WTC11 (cell line): ENCODE measurements around the gene FNIP2. TPM values are rescaled to one million over a fixed set of nuclear protein-coding genes. Genes with fewer than 3 reads are reported as not detected.

Experiments used
- ATF1 ChIP-seq: sonication (generic); formaldehyde crosslinking; IDR thresholded peaks from 2 replicates; pipeline ENCODE4 v1.8.1; 2023; ENCODE audit warnings: mild to moderate bottlenecking, moderate library complexity, missing genetic modification reagents
- E2F5 ChIP-seq: sonication (generic); formaldehyde crosslinking; IDR thresholded peaks from 2 replicates; pipeline ENCODE4 v1.8.1; 2022; ENCODE audit warnings: mild to moderate bottlenecking, moderate library complexity, missing genetic modification reagents
- ELF4 ChIP-seq: sonication (generic); formaldehyde crosslinking; IDR thresholded peaks from 2 replicates; pipeline ENCODE4 v1.8.1; 2022; ENCODE audit warnings: low read depth, mild to moderate bottlenecking, moderate library complexity, missing genetic modification reagents
- ESRRA ChIP-seq: sonication (generic); formaldehyde crosslinking; IDR thresholded peaks from 2 replicates; pipeline ENCODE4 v1.8.1; 2022; ENCODE audit warnings: mild to moderate bottlenecking, missing genetic modification reagents, borderline replicate concordance
- GABPB1 ChIP-seq: sonication (generic); formaldehyde crosslinking; IDR thresholded peaks from 2 replicates; pipeline ENCODE4 v1.8.1; 2023; ENCODE audit warnings: mild to moderate bottlenecking, missing genetic modification reagents
- GRHL2 ChIP-seq: fragments of 250-450 bp; sonication (Bioruptor Pico); IDR thresholded peaks from 2 replicates; pipeline ENCODE4 v1.8.0; 2022; ENCODE audit warnings: mild to moderate bottlenecking, moderate library complexity; ENCODE audit not compliant: insufficient replicate concordance, severe bottlenecking
- JUN ChIP-seq: sonication (generic); formaldehyde crosslinking; IDR thresholded peaks from 2 replicates; pipeline ENCODE4 v1.8.0; 2023; ENCODE audit warnings: mild to moderate bottlenecking, missing genetic modification reagents
- NR2C2 ChIP-seq: sonication (generic); formaldehyde crosslinking; IDR thresholded peaks from 2 replicates; pipeline ENCODE4 v1.8.0; 2022; ENCODE audit warnings: mild to moderate bottlenecking, missing genetic modification reagents
- NR3C1 ChIP-seq: sonication (generic); formaldehyde crosslinking; conservative IDR thresholded peaks from 2 replicates; pipeline ENCODE4 v1.8.1; 2023; ENCODE audit warnings: low read depth, mild to moderate bottlenecking, missing genetic modification reagents
- PRDM15 ChIP-seq: sonication (generic); formaldehyde crosslinking; IDR thresholded peaks from 2 replicates; pipeline ENCODE4 v1.8.0; 2022; ENCODE audit warnings: missing genetic modification reagents
- RELA ChIP-seq: sonication (generic); formaldehyde crosslinking; IDR thresholded peaks from 2 replicates; pipeline ENCODE4 v1.8.1; 2022; ENCODE audit warnings: missing genetic modification reagents, mild to moderate bottlenecking, borderline replicate concordance
- SOX15 ChIP-seq: fragments of 250-450 bp; sonication (Bioruptor Pico); IDR thresholded peaks from 2 replicates; pipeline ENCODE4 v1.9.0; 2021; ENCODE audit warnings: mild to moderate bottlenecking
- STAT6 ChIP-seq: sonication (generic); formaldehyde crosslinking; conservative IDR thresholded peaks from 2 replicates; pipeline ENCODE4 v1.8.1; 2023; ENCODE audit warnings: mild to moderate bottlenecking, low read depth, missing genetic modification reagents, moderate library complexity
- TCF7 ChIP-seq: sonication (generic); formaldehyde crosslinking; IDR thresholded peaks from 2 replicates; pipeline ENCODE4 v1.8.0; 2022; ENCODE audit warnings: mild to moderate bottlenecking, low read depth, missing genetic modification reagents, moderate library complexity
- TEAD1 ChIP-seq: sonication (generic); formaldehyde crosslinking; IDR thresholded peaks from 2 replicates; pipeline ENCODE4 v1.8.0; 2022; ENCODE audit warnings: mild to moderate bottlenecking, missing genetic modification reagents
- TP53 ChIP-seq: sonication (generic); formaldehyde crosslinking; IDR thresholded peaks from 2 replicates; pipeline ENCODE4 v1.8.1; 2023; ENCODE audit warnings: mild to moderate bottlenecking, missing genetic modification reagents
- USF1 ChIP-seq: sonication (generic); formaldehyde crosslinking; IDR thresholded peaks from 2 replicates; pipeline ENCODE4 v1.8.0; 2022; ENCODE audit warnings: mild to moderate bottlenecking, missing genetic modification reagents
- ZBTB43 ChIP-seq: sonication (generic); formaldehyde crosslinking; IDR thresholded peaks from 2 replicates; pipeline ENCODE4 v1.8.1; 2023; ENCODE audit warnings: mild to moderate bottlenecking, missing genetic modification reagents
- ZNF219 ChIP-seq: sonication (generic); formaldehyde crosslinking; IDR thresholded peaks from 2 replicates; pipeline ENCODE4 v1.8.0; 2023; ENCODE audit warnings: missing genetic modification reagents, mild to moderate bottlenecking, borderline replicate concordance
- ZNF423 ChIP-seq: fragments of 250-450 bp; sonication (Bioruptor Pico); IDR thresholded peaks from 2 replicates; pipeline ENCODE4 v2.1.2; 2022; ENCODE audit warnings: mild to moderate bottlenecking, moderate library complexity
- ZNF512 ChIP-seq: sonication (generic); formaldehyde crosslinking; IDR thresholded peaks from 2 replicates; pipeline ENCODE4 v1.8.1; 2022; ENCODE audit warnings: missing genetic modification reagents, borderline replicate concordance
- ZNF671 ChIP-seq: fragments of 250-450 bp; sonication (Bioruptor Pico); IDR thresholded peaks from 2 replicates; pipeline ENCODE4 v1.8.0; 2021; ENCODE audit warnings: mild to moderate bottlenecking
- total RNA-seq: library from RNA; stranded (reverse); gene quantifications from 3 replicates; pipeline ENCODE4 v1.2.3, GENCODE V29; 2021
- TF ChIP-seq, protein P1 (sequence below): sonication (generic); formaldehyde crosslinking; IDR thresholded peaks from 2 replicates; pipeline ENCODE4 v1.8.1; 2023; ENCODE audit warnings: mild to moderate bottlenecking, missing genetic modification reagents, moderate library complexity
- TF ChIP-seq, protein P2 (sequence below): sonication (generic); formaldehyde crosslinking; IDR thresholded peaks from 2 replicates; pipeline ENCODE4 v1.8.0; 2022; ENCODE audit warnings: mild to moderate bottlenecking, missing genetic modification reagents
- TF ChIP-seq, protein P3 (sequence below): fragments of 250-450 bp; sonication (Bioruptor Pico); IDR thresholded peaks from 2 replicates; pipeline ENCODE4 v1.8.0; 2021; ENCODE audit warnings: mild to moderate bottlenecking

FNIP2 gene
- total RNA-seq, 1 experiment from 2014 or later = 8.6 TPM

DNA sequence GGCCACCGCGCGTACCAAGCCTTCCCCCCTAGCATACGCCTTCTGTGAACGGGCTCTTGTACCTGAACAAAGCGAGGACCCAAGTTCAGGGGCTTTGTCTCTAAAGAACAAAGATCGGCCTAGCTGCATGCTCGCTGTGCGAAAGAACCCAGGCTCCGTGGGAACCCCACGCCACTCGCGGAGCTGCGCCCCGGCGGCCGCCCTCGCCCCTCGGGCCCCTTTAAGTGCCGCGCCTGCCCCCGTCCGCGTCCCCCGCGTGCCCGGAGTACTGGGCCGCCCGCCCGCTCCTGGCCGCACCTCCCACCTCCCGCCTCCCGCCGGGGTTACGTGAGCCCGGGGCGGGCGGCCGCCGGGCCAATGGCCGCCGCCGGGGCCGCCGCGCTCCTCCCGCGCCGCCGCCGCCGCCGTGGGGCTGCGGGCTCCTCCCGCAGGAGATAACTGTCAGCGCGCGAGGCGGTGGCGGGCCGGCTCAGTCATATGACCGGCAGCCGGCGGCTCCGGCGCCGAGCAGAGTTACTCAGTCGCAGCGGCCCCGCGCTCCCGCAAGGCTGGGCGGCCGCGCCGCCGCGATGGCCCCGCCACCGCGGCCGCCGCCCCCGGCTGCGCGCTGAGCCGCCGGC, at the start of gene FNIP2 (continued):
- TF ChIP-seq SOX15 (CRISPR knock-in tag) = no peak
- TF ChIP-seq ZNF219 (CRISPR knock-in tag) = peak; percentile 75; the same call in 1 of the 2 replicates
- TF ChIP-seq NR3C1 (CRISPR knock-in tag) = no peak
- 0 out of 2 replicates have a peak, but pooled peaks have one; percentile 57 for TF ChIP-seq JUN (CRISPR knock-in tag)
- no peak for TF ChIP-seq ZNF671 (CRISPR knock-in tag)
- TF ChIP-seq, protein P1, sequence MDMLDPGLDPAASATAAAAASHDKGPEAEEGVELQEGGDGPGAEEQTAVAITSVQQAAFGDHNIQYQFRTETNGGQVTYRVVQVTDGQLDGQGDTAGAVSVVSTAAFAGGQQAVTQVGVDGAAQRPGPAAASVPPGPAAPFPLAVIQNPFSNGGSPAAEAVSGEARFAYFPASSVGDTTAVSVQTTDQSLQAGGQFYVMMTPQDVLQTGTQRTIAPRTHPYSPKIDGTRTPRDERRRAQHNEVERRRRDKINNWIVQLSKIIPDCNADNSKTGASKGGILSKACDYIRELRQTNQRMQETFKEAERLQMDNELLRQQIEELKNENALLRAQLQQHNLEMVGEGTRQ = peak; percentile 60
- TF ChIP-seq PRDM15 (CRISPR knock-in tag) = no peak
- no peak for TF ChIP-seq E2F5 (CRISPR knock-in tag)
- no peak for TF ChIP-seq GRHL2 (CRISPR knock-in tag)
- TF ChIP-seq TP53 (CRISPR knock-in tag) = no peak
- TF ChIP-seq RELA = no peak
- 0 out of 2 replicates have a peak, but pooled peaks have one; percentile 60 for TF ChIP-seq ZBTB43 (CRISPR knock-in tag)
- TF ChIP-seq TEAD1 = peak; percentile 92
- no peak for TF ChIP-seq ATF1 (CRISPR knock-in tag)
- TF ChIP-seq USF1 = peak; percentile 31; the same call in 1 of the 2 replicates
- TF ChIP-seq ESRRA = peak; percentile 83; the same call in 1 of the 2 replicates
- TF ChIP-seq, protein P2, sequence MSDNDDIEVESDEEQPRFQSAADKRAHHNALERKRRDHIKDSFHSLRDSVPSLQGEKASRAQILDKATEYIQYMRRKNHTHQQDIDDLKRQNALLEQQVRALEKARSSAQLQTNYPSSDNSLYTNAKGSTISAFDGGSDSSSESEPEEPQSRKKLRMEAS (CRISPR knock-in tag) = peak; percentile 85
- TF ChIP-seq ZNF512 = no peak
- no peak for TF ChIP-seq STAT6 (CRISPR knock-in tag)
- TF ChIP-seq ZNF423 (CRISPR knock-in tag) = no peak
- no peak for TF ChIP-seq NR2C2
- TF ChIP-seq, protein P3, sequence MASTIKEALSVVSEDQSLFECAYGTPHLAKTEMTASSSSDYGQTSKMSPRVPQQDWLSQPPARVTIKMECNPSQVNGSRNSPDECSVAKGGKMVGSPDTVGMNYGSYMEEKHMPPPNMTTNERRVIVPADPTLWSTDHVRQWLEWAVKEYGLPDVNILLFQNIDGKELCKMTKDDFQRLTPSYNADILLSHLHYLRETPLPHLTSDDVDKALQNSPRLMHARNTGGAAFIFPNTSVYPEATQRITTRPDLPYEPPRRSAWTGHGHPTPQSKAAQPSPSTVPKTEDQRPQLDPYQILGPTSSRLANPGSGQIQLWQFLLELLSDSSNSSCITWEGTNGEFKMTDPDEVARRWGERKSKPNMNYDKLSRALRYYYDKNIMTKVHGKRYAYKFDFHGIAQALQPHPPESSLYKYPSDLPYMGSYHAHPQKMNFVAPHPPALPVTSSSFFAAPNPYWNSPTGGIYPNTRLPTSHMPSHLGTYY (CRISPR knock-in tag) = no peak
- TF ChIP-seq GABPB1 (CRISPR knock-in tag) = peak; percentile 33; the same call in 1 of the 2 replicates
- no peak for TF ChIP-seq ELF4 (CRISPR knock-in tag)
- no peak for TF ChIP-seq TCF7
